Mammary epithelial cell (primary cell): ENCODE results near the gene BDNF.

Source experiments
- CTCF ChIP-seq, 2 donors: IDR thresholded peaks in 1 of 2; conservative IDR thresholded peaks in 1 of 2; 2 replicates each; pipeline ENCODE4 v1.5.1; 2011 to 2012; ENCODE audit warnings: inconsistent platforms in 2 of 2, low read length in 2 of 2, mild to moderate bottlenecking in 2 of 2, control low read depth in 1 of 2, low read depth in 1 of 2; ENCODE audit not compliant: insufficient read depth in 1 of 2; ENCODE audit errors: extremely low read depth in 1 of 2
- EZH2 ChIP-seq: IDR thresholded peaks from 2 replicates; pipeline ENCODE4 v1.6.1; 2012; ENCODE audit warnings: low read length, inconsistent platforms, borderline replicate concordance

GRCh38 chr11:27622541-27623300 lies 77.5 kb downstream of the BDNF start:
- TF ChIP-seq CTCF (conservative IDR thresholded peaks at IDR 0.05 in 1 of 2, IDR thresholded peaks at IDR 0.05 in 1 of 2; ENCODE audit: extremely low read depth in 1 of 2, insufficient read depth in 1 of 2, low read depth in 1 of 2, low read length in 2 of 2) (no peak), EZH2 (no peak)
